WTC11 (cell line): ENCODE data around the gene ABCG4. TPM values are rescaled to one million over a fixed set of nuclear protein-coding genes. Genes with fewer than 3 reads are reported as not detected.

ENCODE experiments used
- ATAC-seq: fragments of 200-7000 bp; cut with Tn5 transposase; 2 replicates; pipeline ENCODE4 v1.10.0; 2021; ENCODE audit warnings: mild to moderate bottlenecking, moderate library complexity
- CTCF ChIA-PET: fragments of 300-600 bp; sonication (Branson Sonifier 250); formaldehyde crosslinking; loops from one replicate; lab custom pipeline; 2021; ENCODE audit warnings: antibody characterized with exemption; lab: Charles Lee
- POLR2A ChIA-PET: fragments of 350-600 bp; sonication (Branson Sonifier 250); formaldehyde crosslinking; loops from one replicate; lab custom pipeline; 2021; ENCODE audit warnings: antibody characterized with exemption; lab: Charles Lee
- DNase-seq: peaks from one replicate; pipeline ENCODE4 v3.0.0; 2021; ENCODE audit warnings: low spot score
- H3K27ac Mint-ChIP-seq: 2 replicates; pipeline ENCODE4 v1.8.0; 2021; ENCODE audit warnings: mixed read lengths
- H3K27me3 Mint-ChIP-seq: 2 replicates; pipeline ENCODE4 v1.8.0; 2021; ENCODE audit warnings: low read depth, mild to moderate bottlenecking, moderate library complexity, mixed read lengths
- H3K36me3 Mint-ChIP-seq: 2 replicates; pipeline ENCODE4 v1.8.0; 2021; ENCODE audit warnings: mixed read lengths
- H3K4me1 Mint-ChIP-seq: 2 replicates; pipeline ENCODE4 v1.8.0; 2022; ENCODE audit warnings: mixed read lengths
- H3K4me3 Mint-ChIP-seq: 2 replicates; pipeline ENCODE4 v1.8.0; 2021; ENCODE audit warnings: mild to moderate bottlenecking, moderate library complexity, mixed read lengths
- H3K9me3 Mint-ChIP-seq: 2 replicates; pipeline ENCODE4 v1.8.0; 2021; ENCODE audit warnings: mixed read lengths
- ARID4B ChIP-seq: sonication (generic); formaldehyde crosslinking; IDR thresholded peaks from 2 replicates; pipeline ENCODE4 v1.8.0; 2023; ENCODE audit warnings: missing genetic modification reagents, mild to moderate bottlenecking, borderline replicate concordance
- ATF6 ChIP-seq: sonication (generic); formaldehyde crosslinking; IDR thresholded peaks from 2 replicates; pipeline ENCODE4 v1.8.1; 2023; ENCODE audit warnings: mild to moderate bottlenecking, missing genetic modification reagents
- CREM ChIP-seq: sonication (generic); formaldehyde crosslinking; IDR thresholded peaks from 2 replicates; pipeline ENCODE4 v1.8.1; 2022; ENCODE audit warnings: mild to moderate bottlenecking, missing genetic modification reagents, moderate library complexity
- E2F4 ChIP-seq: sonication (generic); formaldehyde crosslinking; IDR thresholded peaks from 2 replicates; pipeline ENCODE4 v1.8.1; 2022; ENCODE audit warnings: low read depth, mild to moderate bottlenecking, moderate library complexity, missing genetic modification reagents, borderline replicate concordance
- E2F5 ChIP-seq: sonication (generic); formaldehyde crosslinking; IDR thresholded peaks from 2 replicates; pipeline ENCODE4 v1.8.1; 2022; ENCODE audit warnings: mild to moderate bottlenecking, moderate library complexity, missing genetic modification reagents
- FOXK1 ChIP-seq: sonication (generic); formaldehyde crosslinking; IDR thresholded peaks from 2 replicates; pipeline ENCODE4 v1.8.0; 2022; ENCODE audit warnings: mild to moderate bottlenecking, moderate library complexity, missing genetic modification reagents
- IRF1 ChIP-seq: sonication (generic); formaldehyde crosslinking; IDR thresholded peaks from 2 replicates; pipeline ENCODE4 v1.8.0; 2023; ENCODE audit warnings: missing genetic modification reagents
- JAZF1 ChIP-seq: fragments of 250-450 bp; sonication (Bioruptor Pico); IDR thresholded peaks from 2 replicates; pipeline ENCODE4 v1.9.0; 2021; ENCODE audit warnings: moderate library complexity, mild to moderate bottlenecking, inconsistent platforms
- MXD4 ChIP-seq: fragments of 250-450 bp; sonication (Bioruptor Pico); IDR thresholded peaks from 2 replicates; pipeline ENCODE4 v1.8.0; 2021; ENCODE audit warnings: mild to moderate bottlenecking, moderate library complexity, borderline replicate concordance
- STAT6 ChIP-seq: sonication (generic); formaldehyde crosslinking; conservative IDR thresholded peaks from 2 replicates; pipeline ENCODE4 v1.8.1; 2023; ENCODE audit warnings: mild to moderate bottlenecking, low read depth, missing genetic modification reagents, moderate library complexity
- TP53 ChIP-seq: sonication (generic); formaldehyde crosslinking; IDR thresholded peaks from 2 replicates; pipeline ENCODE4 v1.8.1; 2023; ENCODE audit warnings: mild to moderate bottlenecking, missing genetic modification reagents
- ZMAT4 ChIP-seq: fragments of 250-450 bp; sonication (Bioruptor Pico); IDR thresholded peaks from 2 replicates; pipeline ENCODE4 v1.9.0; 2021; ENCODE audit warnings: mild to moderate bottlenecking
- ZNF219 ChIP-seq: sonication (generic); formaldehyde crosslinking; IDR thresholded peaks from 2 replicates; pipeline ENCODE4 v1.8.0; 2023; ENCODE audit warnings: missing genetic modification reagents, mild to moderate bottlenecking, borderline replicate concordance
- ZNF232 ChIP-seq: sonication (generic); formaldehyde crosslinking; IDR thresholded peaks from 2 replicates; pipeline ENCODE4 v1.8.0; 2022; ENCODE audit warnings: mild to moderate bottlenecking, missing genetic modification reagents
- ZNF416 ChIP-seq: fragments of 250-450 bp; sonication (Bioruptor Pico); IDR thresholded peaks from 2 replicates; pipeline ENCODE4 v1.9.0; 2021; ENCODE audit warnings: mild to moderate bottlenecking, inconsistent platforms
- ZNF512 ChIP-seq: sonication (generic); formaldehyde crosslinking; IDR thresholded peaks from 2 replicates; pipeline ENCODE4 v1.8.1; 2022; ENCODE audit warnings: missing genetic modification reagents, borderline replicate concordance
- total RNA-seq: library from RNA; stranded (reverse); gene quantifications from 3 replicates; pipeline ENCODE4 v1.2.3, GENCODE V29; 2021

ABCG4 gene
- total RNA-seq, 1 experiment from 2014 or later: 4.4 TPM

- no peak for TF ChIP-seq ATF6 (CRISPR knock-in tag)
- TF ChIP-seq TP53 (CRISPR knock-in tag): no peak
These were observed 48.4 kb upstream of the ABCG4 start (continued) for GRCh38 chr11:119100246-119100970.

- H3K36me3 Mint-ChIP-seq: peaks cover 27% of the 10 kb centered on the region
- H3K27me3 Mint-ChIP-seq: no peaks in the 10 kb centered on the region; the same call in 1 of the 2 replicates
- CTCF ChIA-PET: interaction anchor here (0.6 to 1.9 kb wide), 17 partner anchors 9 to 239 kb away, joined by 3 to 15 read pairs (median 6); partner anchors contain the start of genes ABCG4, CBL, HINFP and HMBS
- DNase-seq (peak; percentile 61), ATAC-seq (peak; percentile 43)
- no peaks in the 10 kb centered on the region for H3K9me3 Mint-ChIP-seq
- H3K27ac Mint-ChIP-seq: peak overlapping the region; percentile 100
- POLR2A ChIA-PET: interaction anchor here (0.6 to 1.9 kb wide), 12 partner anchors 9 to 309 kb away, joined by 3 to 19 read pairs (median 3); partner anchors contain the start of genes HMBS, HYOU1, RPS25 and TRAPPC4
- peak overlapping the region; percentile 92 for H3K4me3 Mint-ChIP-seq
- H3K4me1 Mint-ChIP-seq: peaks cover 30% of the 10 kb centered on the region
- TF ChIP-seq CREM (CRISPR knock-in tag): no peak
- peak; percentile 51; the same call in 1 of the 2 replicates for TF ChIP-seq FOXK1 (CRISPR knock-in tag)
- TF ChIP-seq ZNF512: no peak
- 0 out of 2 replicates have a peak, but pooled peaks have one; percentile 38 for TF ChIP-seq E2F5
- no peak for TF ChIP-seq JAZF1 (CRISPR knock-in tag)
- TF ChIP-seq STAT6 (CRISPR knock-in tag): no peak
- TF ChIP-seq ZMAT4: no peak
- TF ChIP-seq ARID4B: no peak
- TF ChIP-seq ZNF416 (CRISPR knock-in tag): no peak
- no peak for TF ChIP-seq MXD4 (CRISPR knock-in tag)
- 0 out of 2 replicates have a peak, but pooled peaks have one; percentile 23 for TF ChIP-seq IRF1 (CRISPR knock-in tag)
- no peak for TF ChIP-seq E2F4 (CRISPR knock-in tag)
- TF ChIP-seq ZNF219: no peak
- TF ChIP-seq ZNF232 (CRISPR knock-in tag): no peak
These were observed 47.7 kb upstream of the ABCG4 start for GRCh38 chr11:119100994-119101758.
